K562 (cell line): Measurements from ENCODE around the gene XPO1. TPM values are rescaled to one million over a fixed set of nuclear protein-coding genes. Genes with fewer than 3 reads are reported as not detected.

Source experiments
- ATAC-seq: fragments of 200-7000 bp; cut with Tn5 transposase; 3 replicates; pipeline ENCODE4 v1.9.1; 2020; ENCODE audit warnings: moderate library complexity
- BruUV-seq: library from RNA; stranded (reverse); fragments of 400-500 nt; replicated peaks from 2 replicates; lab custom pipeline; 2021; lab: Mats Ljungman, UMichigan
- CTCF ChIA-PET: fragments of 300-600 bp; formaldehyde crosslinking; extraction: SDS; loops from one replicate; lab custom pipeline; 2021; ENCODE audit warnings: low intra/inter-chr PET ratio; lab: Yijun Ruan, JAX
- POLR2A ChIA-PET: fragments of 300-600, 350-650 bp; sonication (Branson Sonifier 250); formaldehyde crosslinking; extraction: SDS; loops from one replicate; lab custom pipeline; 2021; ENCODE audit warnings: antibody characterized with exemption, inconsistent platforms; lab: Yijun Ruan, JAX
- DNase-seq, 4 experiments: peaks; one replicate each; pipeline versions ENCODE4 v3.0.0 to v3.0.0-alpha.2; 2011 to 2018; ENCODE audit warnings: low spot score in 3 of 4, mixed read lengths in 3 of 4; ENCODE audit errors: extremely low read depth in 1 of 4
- FAIRE-seq: peaks from 2 replicates; lab custom pipeline; 2011; peaks lifted over from hg19 to GRCh38; lab: Jason Lieb, UNC
- H2AFZ ChIP-seq: 2 replicates; pipeline ENCODE4 v1.6.0; 2011; ENCODE audit warnings: low read depth, low read length, control low read depth, inconsistent platforms
- H3K27ac ChIP-seq: fragments of 200-600 bp; 3 replicates; pipeline ENCODE4 v1.8.0; 2011; ENCODE audit warnings: low read depth, mild to moderate bottlenecking, control low read depth, inconsistent platforms, low read length, moderate library complexity, mixed read lengths; ENCODE audit errors: extremely low read depth
- H3K27me3 ChIP-seq, 2 experiments: fragments of 300-600 bp in 1 of 2; 2 replicates in 1 of 2; 3 replicates in 1 of 2; pipeline versions ENCODE4 v1.6.0 to v1.8.0; 2011; ENCODE audit warnings: inconsistent platforms in 2 of 2, low read length in 2 of 2, mild to moderate bottlenecking in 1 of 2, mixed read lengths in 1 of 2, moderate library complexity in 1 of 2; ENCODE audit not compliant: control insufficient read depth in 2 of 2, insufficient read depth in 2 of 2
- H3K36me3 ChIP-seq: fragments of 300-600 bp; 3 replicates; pipeline ENCODE4 v1.8.0; 2011; ENCODE audit warnings: mild to moderate bottlenecking, low read length, inconsistent platforms; ENCODE audit not compliant: control insufficient read depth, insufficient read depth
- H3K4me1 ChIP-seq, 2 experiments: fragments of 200-600 bp in 1 of 2; replicated peaks in 1 of 2; 2 replicates in 1 of 2; 3 replicates in 1 of 2; pipeline versions ENCODE4 v1.5.1 to v1.8.0; 2011; ENCODE audit warnings: inconsistent platforms in 2 of 2, low read length in 2 of 2, mild to moderate bottlenecking in 1 of 2, mixed read lengths in 1 of 2, moderate library complexity in 1 of 2; ENCODE audit not compliant: control insufficient read depth in 2 of 2, insufficient read depth in 2 of 2
- H3K4me2 ChIP-seq: 2 replicates; pipeline ENCODE4 v1.6.1; 2011; ENCODE audit warnings: low read length, control low read depth, inconsistent platforms, mixed read lengths; ENCODE audit not compliant: insufficient read depth
- H3K4me3 ChIP-seq: fragments of 200-600 bp; sonication (generic), shearing (Covaris generic); 2 replicates; pipeline ENCODE4 v1.5.1; 2016; ENCODE audit warnings: control low read depth, inconsistent platforms
- H3K79me2 ChIP-seq: fragments of 200-600 bp; 3 replicates; pipeline ENCODE4 v1.8.0; 2011; ENCODE audit warnings: low read length, inconsistent platforms; ENCODE audit not compliant: control insufficient read depth, insufficient read depth
- H3K9ac ChIP-seq, 2 experiments: 2 replicates each; pipeline versions ENCODE4 v1.6.0 to v1.6.1; 2011; ENCODE audit warnings: low read depth in 2 of 2, low read length in 2 of 2, control low read depth in 1 of 2, inconsistent platforms in 1 of 2, mild to moderate bottlenecking in 1 of 2, mixed read lengths in 1 of 2; ENCODE audit not compliant: insufficient read depth in 1 of 2
- H3K9me1 ChIP-seq: one replicate; pipeline ENCODE4 v1.6.0; 2011; ENCODE audit warnings: inconsistent platforms, mild to moderate bottlenecking, low read length, moderate library complexity; ENCODE audit not compliant: control insufficient read depth, insufficient read depth
- H3K9me3 ChIP-seq: replicated peaks from 2 replicates; pipeline ENCODE4 v1.5.1; 2011; ENCODE audit warnings: low read depth, low read length, inconsistent platforms; ENCODE audit not compliant: control insufficient read depth, insufficient read depth
- H4K20me1 ChIP-seq: replicated peaks from 2 replicates; pipeline ENCODE4 v1.6.1; 2011; ENCODE audit warnings: low read length, inconsistent platforms, mixed read lengths; ENCODE audit not compliant: control insufficient read depth, insufficient read depth
- FOXP1 ChIP-seq: sonication (generic); formaldehyde crosslinking; IDR thresholded peaks from 2 replicates; pipeline ENCODE4 v1.8.0; 2022; ENCODE audit warnings: mild to moderate bottlenecking, missing genetic modification reagents
- FUS ChIP-seq: fragments of 200-400 bp; formaldehyde crosslinking; optimal IDR thresholded peaks from 2 replicates; pipeline ENCODE3; 2017; ENCODE audit warnings: low read depth, low read length
- HMG20A ChIP-seq: fragments of 450-650 bp; formaldehyde crosslinking; conservative IDR thresholded peaks from 2 replicates; pipeline ENCODE4 v1.4.0; 2020; ENCODE audit warnings: mild to moderate bottlenecking, mixed read lengths
- JUNB ChIP-seq: fragments of 450-650 bp; formaldehyde crosslinking; conservative IDR thresholded peaks from 2 replicates; pipeline ENCODE4 v1.4.0; 2020; ENCODE audit warnings: mild to moderate bottlenecking
- MTF1 ChIP-seq: fragments of 250-450 bp; sonication (Bioruptor Pico); IDR thresholded peaks from 2 replicates; pipeline ENCODE4 v1.9.0; 2021; ENCODE audit warnings: moderate library complexity, mild to moderate bottlenecking, inconsistent platforms, borderline replicate concordance
- NFXL1 ChIP-seq: fragments of 450-650 bp; formaldehyde crosslinking; IDR thresholded peaks from 2 replicates; pipeline ENCODE4 v1.4.0; 2021; ENCODE audit warnings: mild to moderate bottlenecking
- ZFP30 ChIP-seq: fragments of 250-450 bp; sonication (Bioruptor Pico); IDR thresholded peaks from 2 replicates; pipeline ENCODE4 v1.8.0; 2022; ENCODE audit warnings: moderate library complexity, mild to moderate bottlenecking, inconsistent platforms, borderline replicate concordance
- WGBS: fragments of 100-300 bp; shearing (Covaris generic); methylation state at CpG from one replicate; pipeline ENCODE4 v1.1.6; 2016; ENCODE audit warnings: low coverage, mixed read lengths; ENCODE audit not compliant: insufficient coverage; ENCODE audit errors: missing lambda C conversion rate; 5-methylcytosine and 5-hydroxymethylcytosine counted together
- in situ Hi-C: fragments of 300-500 bp; cut with MboI; formaldehyde crosslinking; loops from 4 replicates; pipeline ENCODE4 v1.15.0; 2018; ENCODE audit warnings: inconsistent platforms, mixed read lengths
- intact Hi-C: fragments of 100-400 bp; cut with micrococcal nuclease; formaldehyde crosslinking; loops from 2 replicates; pipeline ENCODE4 v1.14.2; 2022
- polyA plus RNA-seq, 8 experiments: library from polyadenylated mRNA; depleted of rRNA in 4 of 8; stranded (reverse) in 5 of 8; unstranded in 3 of 8; fragments of >200 nt; fragmentation: Nextera tagmentation in 2 of 8; fragmentation: Illumina TruSeq in 1 of 8; extraction: Ambion mirVana in 2 of 8; extraction: Trizol in 1 of 8; gene quantifications; 2 replicates each; pipeline versions ENCODE4 v1.2.1 to v1.2.3, GENCODE V29; 2011 to 2014; ENCODE audit warnings: inconsistent platforms in 1 of 8, missing spikeins in 1 of 8
- total RNA-seq, 7 experiments: library from RNA; depleted of rRNA in 6 of 7; stranded (reverse); fragments of >200 nt in 6 of 7; fragmentation: Illumina TruSeq in 2 of 7; extraction: Trizol in 2 of 7; gene quantifications; 2 replicates each; pipeline versions ENCODE4 v1.2.1 to v1.2.3, GENCODE V29; 2011 to 2021; ENCODE audit warnings: low replicate concordance in 1 of 7
- TF ChIP-seq, protein P1 (sequence below): sonication (generic); formaldehyde crosslinking; IDR thresholded peaks from 2 replicates; pipeline ENCODE4 v1.9.0; 2022; ENCODE audit warnings: mild to moderate bottlenecking, missing genetic modification reagents
- TF ChIP-seq, protein P2 (sequence below), 2 experiments: fragments of 450-650 bp in 1 of 2; sonication (generic) in 1 of 2; formaldehyde crosslinking in 1 of 2; IDR thresholded peaks in 1 of 2; conservative IDR thresholded peaks in 1 of 2; 2 replicates each; pipeline versions ENCODE4 v1.6.1 to v1.8.1; 2016 to 2023; ENCODE audit warnings: mild to moderate bottlenecking in 2 of 2, moderate library complexity in 2 of 2, inconsistent platforms in 1 of 2, missing genetic modification reagents in 1 of 2

Gene XPO1
- total and polyA plus RNA-seq, 9 of the 15 experiments (the other 6 are each of a cell fraction or from before 2014, with no cell fraction given), result 86.2 to 307 (median 216) TPM

DNA sequence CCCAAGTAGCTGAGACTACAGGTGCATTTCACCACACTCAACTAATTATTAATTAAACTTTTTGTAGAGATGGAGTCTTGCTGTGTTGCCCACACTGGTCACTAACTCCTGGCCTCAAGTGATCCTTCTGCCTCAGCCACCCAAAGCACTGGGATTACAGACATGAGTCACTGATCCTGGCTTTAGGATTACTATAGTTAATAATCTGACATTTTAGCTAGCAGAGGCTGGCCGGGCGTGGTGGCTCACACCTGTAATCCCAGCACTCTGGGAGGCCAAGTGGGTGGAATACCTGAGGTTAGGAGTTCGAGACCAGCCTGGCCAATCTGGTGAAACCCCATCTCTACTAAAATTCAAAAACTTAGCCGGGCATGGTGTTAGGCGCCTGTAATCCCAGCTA is 106.8 kb downstream of the XPO1 start:
- Histone ChIP-seq H3K4me3 (no peak overlapping the region), H3K4me1 (peaks cover 6 to 11% of the 10 kb centered on the region in 2 experiments; a peak in 4 of 5 replicates), H4K20me1 (peaks cover 29% of the 10 kb centered on the region), H3K27me3 (no peaks in the 10 kb centered on the region), H3K27ac (no peak overlapping the region), H3K36me3 (peaks cover 4% of the 10 kb centered on the region; the same call in 2 of the 3 replicates), H3K9me1 (peaks cover 8% of the 10 kb centered on the region), H3K9ac (no peak overlapping the region), H3K9me3 (no peaks in the 10 kb centered on the region), H2AFZ (no peak overlapping the region), H3K4me2 (no peak overlapping the region), H3K79me2 (peaks cover 96% of the 10 kb centered on the region)
- no peak for DNase-seq
- in situ Hi-C loops (no loop called here), intact Hi-C loops (no loop called here)
- no peak for FAIRE-seq
- no peak for TF ChIP-seq JUNB (CRISPR knock-in tag)
- TF ChIP-seq FOXP1, result no peak
- no peak for TF ChIP-seq MTF1 (CRISPR knock-in tag)
- TF ChIP-seq HMG20A (CRISPR knock-in tag), result no peak
- TF ChIP-seq, protein P1, sequence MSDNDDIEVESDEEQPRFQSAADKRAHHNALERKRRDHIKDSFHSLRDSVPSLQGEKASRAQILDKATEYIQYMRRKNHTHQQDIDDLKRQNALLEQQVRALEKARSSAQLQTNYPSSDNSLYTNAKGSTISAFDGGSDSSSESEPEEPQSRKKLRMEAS (CRISPR knock-in tag), result no peak
- no peak for TF ChIP-seq FUS
- TF ChIP-seq ZFP30 (CRISPR knock-in tag), result no peak
- TF ChIP-seq, protein P2, sequence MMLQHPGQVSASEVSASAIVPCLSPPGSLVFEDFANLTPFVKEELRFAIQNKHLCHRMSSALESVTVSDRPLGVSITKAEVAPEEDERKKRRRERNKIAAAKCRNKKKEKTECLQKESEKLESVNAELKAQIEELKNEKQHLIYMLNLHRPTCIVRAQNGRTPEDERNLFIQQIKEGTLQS (IDR thresholded peaks at IDR 0.05), result no peak
- TF ChIP-seq, protein P2 (CRISPR knock-in tag; conservative IDR thresholded peaks at IDR 0.05), result no peak
- TF ChIP-seq NFXL1 (CRISPR knock-in tag), result no peak
- BruUV-seq, result no TSS peak
- ATAC-seq, result no peak
- ChIA-PET POLR2A (interaction anchor here (0.5 to 1.5 kb wide), 4 partner anchors 19 to 107 kb away, joined by 3 to 5 read pairs (median 4); partner anchors contain the start of gene XPO1), CTCF (no interaction called here)
- 92% methylated on average over 5 of the region's 5 CpGs for WGBS

Other genes starting within 250 kb of the XPO1 start
- gene USP34, start 67.3 kb downstream of the XPO1 start, total RNA-seq (2014; rRNA removed), result 61.8 and 61.9 TPM in 2 replicates
- 98.7 and 111 TPM in 2 replicates for gene USP34, start 67.3 kb downstream of the XPO1 start, total RNA-seq (2014; rRNA removed; fragmentation: Illumina TruSeq; extraction: Trizol)
- gene USP34, start 67.3 kb downstream of the XPO1 start, total RNA-seq (2015; rRNA removed; fragmentation: Illumina TruSeq; extraction: Trizol), result 89.9 and 94.3 TPM in 2 replicates
- gene USP34, start 67.3 kb downstream of the XPO1 start, total RNA-seq (2021), result 67.8 and 73.6 TPM in 2 replicates
- 69.1 and 82.1 TPM in 2 replicates for gene USP34, start 67.3 kb downstream of the XPO1 start, polyA plus RNA-seq (2011; rRNA removed)
- 83.8 and 108 TPM in 2 replicates for gene USP34, start 67.3 kb downstream of the XPO1 start, polyA plus RNA-seq (2014; fragmentation: Illumina TruSeq; extraction: Trizol)
- gene USP34, start 67.3 kb downstream of the XPO1 start, polyA plus RNA-seq (2014; fragmentation: Nextera tagmentation; extraction: Ambion mirVana), result 10 to 100 TPM; 19.8 to 38.7 TPM
- gene USP34, start 67.3 kb downstream of the XPO1 start, polyA plus RNA-seq (2014; rRNA removed), result 48.3 and 54.1 TPM in 2 replicates